ENCODE measurements around the gene MAST4. TPM values are rescaled to one million over a fixed set of nuclear protein-coding genes. Genes with fewer than 3 reads are reported as not detected.

The MAST4 gene
- total and polyA plus RNA-seq, 2 of the 4 experiments (the other 2 are of a cell fraction): 4.8 to 6.8 TPM

DNA sequence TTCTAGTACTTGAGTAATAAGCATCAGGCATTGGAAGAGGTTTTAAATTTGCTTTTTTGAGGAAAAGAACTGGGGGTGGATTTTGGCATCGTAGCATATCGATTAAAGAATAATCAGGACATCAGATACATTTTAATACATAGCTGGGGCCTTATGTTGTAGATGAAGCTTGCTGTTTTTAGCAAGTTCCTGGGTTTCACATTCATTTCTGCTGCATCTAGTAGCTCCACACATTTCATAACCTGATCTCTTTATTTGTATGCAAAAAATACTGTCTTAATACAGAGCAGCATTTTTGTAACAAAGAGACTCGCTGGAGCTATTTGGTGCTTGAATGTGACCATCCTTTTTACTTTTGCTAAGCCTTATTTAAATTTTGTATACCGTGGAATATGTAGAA lies 571.9 kb downstream of the MAST4 start:
- no CpG with 5 or more reads among the region's 4 CpGs for WGBS, 2 experiments (ENCODE audit: extremely low coverage in 2 of 2, insufficient read length in 1 of 2)
- H4K20me1 ChIP-seq (ENCODE audit: insufficient read depth, low read length): no peaks in the 10 kb centered on the region
- H4K8ac ChIP-seq (ENCODE audit: low read depth in 2 of 2, low read length in 2 of 2): no peak overlapping the region
- H2AK5ac ChIP-seq (ENCODE audit: low read depth, low read length): no peak overlapping the region
- H3K79me1 ChIP-seq (ENCODE audit: low read depth in 1 of 2, low read length in 2 of 2): no peaks in the 10 kb centered on the region
- H3K36me3 ChIP-seq (ENCODE audit: control insufficient read depth, insufficient read depth, low read length): peaks cover 18% of the 10 kb centered on the region; the same call in 1 of the 2 replicates
- H4K5ac ChIP-seq (ENCODE audit: low read depth, low read length): no peak overlapping the region
- dilution Hi-C loops (cut with HindIII; ENCODE audit: low sequenced_read_pairs, unreplicated experiment): no loop called here
- H2BK5ac ChIP-seq (ENCODE audit: low read depth, low read length, poor library complexity, severe bottlenecking): no peak overlapping the region
- H3K27me3 ChIP-seq (ENCODE audit: control insufficient read depth, insufficient read depth, low read length): no peaks in the 10 kb centered on the region
- ChIA-PET POLR2A (ENCODE audit: unreplicated experiment) (no interaction called here), CTCF (interaction anchor here (0.7 kb wide), 1 partner anchor 18 kb away, joined by 4 read pairs; no protein-coding TSS in a partner anchor)
- no peak overlapping the region for H3K4me3 ChIP-seq (ENCODE audit: insufficient read depth, low read depth, low read length)
- no peak overlapping the region for H2AK9ac ChIP-seq (replicated peaks; ENCODE audit: low read depth, low read length, poor library complexity)
- no peak overlapping the region for H2BK120ac ChIP-seq (ENCODE audit: low read depth, low read length)
- no peaks in the 10 kb centered on the region for H3K9me3 ChIP-seq (ENCODE audit: control insufficient read depth, insufficient read depth, low read length)
- no peak overlapping the region for H3K56ac ChIP-seq (ENCODE audit: extremely low read depth, insufficient read depth, low read length)
- intact Hi-C loops (cut with micrococcal nuclease): loop anchor here (10.0 kb wide), 1 partner anchor 1877 kb away; no protein-coding TSS in a partner anchor
- H3K9me1 ChIP-seq (ENCODE audit: insufficient read depth, low read length): no peaks in the 10 kb centered on the region
- DNase-seq: no peak
- no peak overlapping the region for H2BK20ac ChIP-seq (ENCODE audit: low read depth, low read length)
- H3K4me1 ChIP-seq (ENCODE audit: control insufficient read depth, insufficient read depth, low read length): peaks cover 2% of the 10 kb centered on the region; the same call in 1 of the 2 replicates
- H3K23ac ChIP-seq (ENCODE audit: low read depth, low read length): no peak overlapping the region
- no peak for ATAC-seq (ENCODE audit: low read depth)
- H3K27ac ChIP-seq (ENCODE audit: insufficient read depth, low read length): no peak overlapping the region
- no peak overlapping the region for H2BK15ac ChIP-seq (ENCODE audit: low read depth, low read length)
- TF ChIP-seq RCOR1 (IDR thresholded peaks at IDR 0.05; ENCODE audit: insufficient replicate concordance, low read length) (no peak), POLR2A (IDR thresholded peaks at IDR 0.05; ENCODE audit: low read depth, low read length) (no peak), CEBPB (IDR thresholded peaks at IDR 0.05; ENCODE audit: low read depth, low read length) (no peak), NFE2L2 (IDR thresholded peaks at IDR 0.05; ENCODE audit: low read depth, low read length) (no peak), RFX5 (IDR thresholded peaks at IDR 0.05; ENCODE audit: low read depth, low read length) (no peak), RAD21 (IDR thresholded peaks at IDR 0.05; ENCODE audit: low read length) (no peak), MAFK (IDR thresholded peaks at IDR 0.05; ENCODE audit: low read depth, low read length) (no peak), MXI1 (IDR thresholded peaks at IDR 0.05; ENCODE audit: borderline replicate concordance, low read depth, low read length) (no peak), MAZ (IDR thresholded peaks at IDR 0.05; ENCODE audit: borderline replicate concordance, low read depth, low read length) (no peak), CHD1 (IDR thresholded peaks at IDR 0.05; ENCODE audit: low read depth, low read length) (no peak), FOS (IDR thresholded peaks at IDR 0.05; ENCODE audit: low read depth, low read length) (no peak), SMC3 (IDR thresholded peaks at IDR 0.05; ENCODE audit: low read depth, low read length) (no peak), BHLHE40 (IDR thresholded peaks at IDR 0.05; ENCODE audit: low read depth, low read length) (no peak)
- TF ChIP-seq, protein P1, sequence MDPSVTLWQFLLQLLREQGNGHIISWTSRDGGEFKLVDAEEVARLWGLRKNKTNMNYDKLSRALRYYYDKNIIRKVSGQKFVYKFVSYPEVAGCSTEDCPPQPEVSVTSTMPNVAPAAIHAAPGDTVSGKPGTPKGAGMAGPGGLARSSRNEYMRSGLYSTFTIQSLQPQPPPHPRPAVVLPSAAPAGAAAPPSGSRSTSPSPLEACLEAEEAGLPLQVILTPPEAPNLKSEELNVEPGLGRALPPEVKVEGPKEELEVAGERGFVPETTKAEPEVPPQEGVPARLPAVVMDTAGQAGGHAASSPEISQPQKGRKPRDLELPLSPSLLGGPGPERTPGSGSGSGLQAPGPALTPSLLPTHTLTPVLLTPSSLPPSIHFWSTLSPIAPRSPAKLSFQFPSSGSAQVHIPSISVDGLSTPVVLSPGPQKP (IDR thresholded peaks at IDR 0.05; ENCODE audit: borderline replicate concordance, low read depth, low read length): no peak
- TF ChIP-seq, protein P2, sequence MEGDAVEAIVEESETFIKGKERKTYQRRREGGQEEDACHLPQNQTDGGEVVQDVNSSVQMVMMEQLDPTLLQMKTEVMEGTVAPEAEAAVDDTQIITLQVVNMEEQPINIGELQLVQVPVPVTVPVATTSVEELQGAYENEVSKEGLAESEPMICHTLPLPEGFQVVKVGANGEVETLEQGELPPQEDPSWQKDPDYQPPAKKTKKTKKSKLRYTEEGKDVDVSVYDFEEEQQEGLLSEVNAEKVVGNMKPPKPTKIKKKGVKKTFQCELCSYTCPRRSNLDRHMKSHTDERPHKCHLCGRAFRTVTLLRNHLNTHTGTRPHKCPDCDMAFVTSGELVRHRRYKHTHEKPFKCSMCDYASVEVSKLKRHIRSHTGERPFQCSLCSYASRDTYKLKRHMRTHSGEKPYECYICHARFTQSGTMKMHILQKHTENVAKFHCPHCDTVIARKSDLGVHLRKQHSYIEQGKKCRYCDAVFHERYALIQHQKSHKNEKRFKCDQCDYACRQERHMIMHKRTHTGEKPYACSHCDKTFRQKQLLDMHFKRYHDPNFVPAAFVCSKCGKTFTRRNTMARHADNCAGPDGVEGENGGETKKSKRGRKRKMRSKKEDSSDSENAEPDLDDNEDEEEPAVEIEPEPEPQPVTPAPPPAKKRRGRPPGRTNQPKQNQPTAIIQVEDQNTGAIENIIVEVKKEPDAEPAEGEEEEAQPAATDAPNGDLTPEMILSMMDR (conservative IDR thresholded peaks at IDR 0.05; ENCODE audit: low read depth, low read length): no peak
- TF ChIP-seq, protein P3, sequence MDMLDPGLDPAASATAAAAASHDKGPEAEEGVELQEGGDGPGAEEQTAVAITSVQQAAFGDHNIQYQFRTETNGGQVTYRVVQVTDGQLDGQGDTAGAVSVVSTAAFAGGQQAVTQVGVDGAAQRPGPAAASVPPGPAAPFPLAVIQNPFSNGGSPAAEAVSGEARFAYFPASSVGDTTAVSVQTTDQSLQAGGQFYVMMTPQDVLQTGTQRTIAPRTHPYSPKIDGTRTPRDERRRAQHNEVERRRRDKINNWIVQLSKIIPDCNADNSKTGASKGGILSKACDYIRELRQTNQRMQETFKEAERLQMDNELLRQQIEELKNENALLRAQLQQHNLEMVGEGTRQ (IDR thresholded peaks at IDR 0.05; ENCODE audit: low read depth, low read length): no peak
- H2AFZ ChIP-seq (replicated peaks; ENCODE audit: low read length, poor library complexity): no peak overlapping the region
- H3K14ac ChIP-seq (replicated peaks; ENCODE audit: low read depth, low read length): no peak overlapping the region
- TSS peak; percentile 10 for BruUV-seq (replicated peaks)
- no peak overlapping the region for H3K9ac ChIP-seq (ENCODE audit: low read depth, low read length)
- in situ Hi-C loops (cut with MboI; ENCODE audit: low sequenced_read_pairs): no loop called here
- H3K4ac ChIP-seq (ENCODE audit: low read depth, low read length): no peak overlapping the region
- H3K18ac ChIP-seq (ENCODE audit: low read depth, low read length): no peak overlapping the region
- H4K91ac ChIP-seq (ENCODE audit: insufficient read depth, low read depth, low read length): no peak overlapping the region
- H3K4me2 ChIP-seq (ENCODE audit: low read depth, low read length): no peak overlapping the region

Measured in IMR-90 (cell line).